ENCODE data around the gene CNOT1. TPM values are rescaled to one million over a fixed set of nuclear protein-coding genes. Genes with fewer than 3 reads are reported as not detected.

CNOT1 gene
- total and polyA plus RNA-seq, 2 experiments from 2014 or later: 50.8 to 113 TPM

GRCh38 chr16:58518083-58518979 lies 111.3 kb downstream of the CNOT1 start:
- H3K9me2 ChIP-seq (replicated peaks; ENCODE audit: insufficient read depth): no peaks in the 10 kb centered on the region
- no peak overlapping the region for H3K4me3 ChIP-seq
- DNase-seq (ENCODE audit: low spot score): no peak
- H2AFZ ChIP-seq: no peak overlapping the region
- 89% methylated on average over 8 of the region's 8 CpGs for WGBS (ENCODE audit: low lambda C conversion rate, missing lambda C conversion rate)
- H4K20me1 ChIP-seq (ENCODE audit: insufficient read depth, poor library complexity, severe bottlenecking): peaks cover 7% of the 10 kb centered on the region
- no peak overlapping the region for H3K27ac ChIP-seq
- peaks cover 16% of the 10 kb centered on the region for H3K36me3 ChIP-seq (replicated peaks; ENCODE audit: insufficient read depth, low read depth)
- no peaks in the 10 kb centered on the region for H3K9me3 ChIP-seq (ENCODE audit: low read depth)
- no peak overlapping the region for H3K4me2 ChIP-seq
- H3K4me1 ChIP-seq (ENCODE audit: insufficient read depth): peaks cover 21% of the 10 kb centered on the region
- peaks cover 7% of the 10 kb centered on the region for H3K79me2 ChIP-seq
- H3K27me3 ChIP-seq: no peaks in the 10 kb centered on the region
- no peak for TF ChIP-seq EZH2 (IDR thresholded peaks at IDR 0.05; ENCODE audit: borderline replicate concordance)
- TF ChIP-seq, protein P1, sequence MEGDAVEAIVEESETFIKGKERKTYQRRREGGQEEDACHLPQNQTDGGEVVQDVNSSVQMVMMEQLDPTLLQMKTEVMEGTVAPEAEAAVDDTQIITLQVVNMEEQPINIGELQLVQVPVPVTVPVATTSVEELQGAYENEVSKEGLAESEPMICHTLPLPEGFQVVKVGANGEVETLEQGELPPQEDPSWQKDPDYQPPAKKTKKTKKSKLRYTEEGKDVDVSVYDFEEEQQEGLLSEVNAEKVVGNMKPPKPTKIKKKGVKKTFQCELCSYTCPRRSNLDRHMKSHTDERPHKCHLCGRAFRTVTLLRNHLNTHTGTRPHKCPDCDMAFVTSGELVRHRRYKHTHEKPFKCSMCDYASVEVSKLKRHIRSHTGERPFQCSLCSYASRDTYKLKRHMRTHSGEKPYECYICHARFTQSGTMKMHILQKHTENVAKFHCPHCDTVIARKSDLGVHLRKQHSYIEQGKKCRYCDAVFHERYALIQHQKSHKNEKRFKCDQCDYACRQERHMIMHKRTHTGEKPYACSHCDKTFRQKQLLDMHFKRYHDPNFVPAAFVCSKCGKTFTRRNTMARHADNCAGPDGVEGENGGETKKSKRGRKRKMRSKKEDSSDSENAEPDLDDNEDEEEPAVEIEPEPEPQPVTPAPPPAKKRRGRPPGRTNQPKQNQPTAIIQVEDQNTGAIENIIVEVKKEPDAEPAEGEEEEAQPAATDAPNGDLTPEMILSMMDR (IDR thresholded peaks at IDR 0.05; ENCODE audit: poor library complexity): no peak
- TF ChIP-seq EZH2phosphoT487 (IDR thresholded peaks at IDR 0.05; ENCODE audit: low read depth, severe bottlenecking, unreplicated experiment): no peak

- H3K4me2 ChIP-seq: peak overlapping the region; percentile 93
Measured at GRCh38 chr16:58516768-58517107, 112.9 kb downstream of the CNOT1 start.

DNA sequence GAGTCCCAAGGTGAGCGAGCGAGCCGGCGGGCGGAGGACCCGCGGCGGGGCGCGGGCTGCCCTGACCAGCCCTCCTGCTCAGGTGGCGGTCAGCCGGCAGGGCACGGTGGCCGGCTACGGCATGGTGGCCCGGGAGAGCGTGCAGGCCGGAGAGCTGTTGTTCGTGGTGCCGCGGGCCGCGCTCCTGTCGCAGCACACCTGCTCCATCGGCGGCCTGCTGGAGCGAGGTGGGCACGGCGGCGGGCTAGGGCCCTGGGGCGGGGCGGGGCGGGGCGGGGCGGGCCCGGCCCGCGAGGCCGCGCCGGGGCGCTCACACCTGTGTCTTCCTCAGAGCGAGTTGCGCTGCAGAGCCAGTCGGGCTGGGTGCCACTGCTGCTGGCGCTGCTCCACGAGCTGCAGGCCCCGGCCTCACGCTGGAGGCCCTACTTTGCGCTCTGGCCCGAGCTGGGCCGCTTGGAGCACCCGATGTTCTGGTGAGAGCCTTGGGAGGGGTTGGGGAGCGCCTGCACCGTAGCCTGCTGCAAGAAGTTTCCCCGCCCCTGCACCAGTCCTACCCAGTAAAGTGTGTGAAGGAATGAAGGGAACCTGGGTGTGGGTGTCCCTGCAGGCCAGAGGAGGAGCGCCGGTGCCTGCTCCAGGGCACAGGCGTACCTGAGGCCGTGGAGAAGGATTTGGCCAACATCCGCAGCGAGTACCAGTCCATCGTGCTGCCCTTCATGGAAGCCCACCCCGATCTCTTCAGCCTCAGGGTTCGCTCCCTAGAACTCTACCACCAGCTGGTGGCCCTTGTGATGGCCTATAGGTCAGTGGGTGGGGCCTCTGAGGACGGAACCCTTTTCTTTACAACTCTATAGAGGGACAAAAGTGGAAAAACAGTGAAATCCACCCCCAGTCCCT lies 113.5 kb downstream of the CNOT1 start:
- peaks cover 21% of the 10 kb centered on the region for H3K4me1 ChIP-seq (ENCODE audit: insufficient read depth)
- WGBS (ENCODE audit: low lambda C conversion rate, missing lambda C conversion rate): 23% methylated on average over 48 of the region's 66 CpGs
- H3K4me3 ChIP-seq: peak overlapping the region; percentile 46
- no peaks in the 10 kb centered on the region for H3K27me3 ChIP-seq
- no peaks in the 10 kb centered on the region for H3K9me2 ChIP-seq (replicated peaks; ENCODE audit: insufficient read depth)
- no peaks in the 10 kb centered on the region for H3K9me3 ChIP-seq (ENCODE audit: low read depth)
- peaks cover 7% of the 10 kb centered on the region for H4K20me1 ChIP-seq (ENCODE audit: insufficient read depth, poor library complexity, severe bottlenecking)
- H3K27ac ChIP-seq: peak overlapping the region; percentile 81
- TF ChIP-seq, protein P1 (IDR thresholded peaks at IDR 0.05; ENCODE audit: poor library complexity): no peak
- no peak for TF ChIP-seq EZH2 (IDR thresholded peaks at IDR 0.05; ENCODE audit: borderline replicate concordance)
- TF ChIP-seq EZH2phosphoT487 (IDR thresholded peaks at IDR 0.05; ENCODE audit: low read depth, severe bottlenecking, unreplicated experiment): no peak
- peak; percentile 53 for DNase-seq (ENCODE audit: low spot score)
- H3K79me2 ChIP-seq: peaks cover 5% of the 10 kb centered on the region
- peaks cover 6% of the 10 kb centered on the region for H3K36me3 ChIP-seq (replicated peaks; ENCODE audit: insufficient read depth, low read depth)
- H3K4me2 ChIP-seq: peak overlapping the region; percentile 93
- H2AFZ ChIP-seq: peak overlapping the region; percentile 27

More at GRCh38 chr16:58516768-58517107, 112.9 kb downstream of the CNOT1 start:
- Histone ChIP-seq H3K27ac (no peak overlapping the region), H4K20me1 (ENCODE audit: insufficient read depth, poor library complexity, severe bottlenecking) (peaks cover 7% of the 10 kb centered on the region), H3K9me2 (replicated peaks; ENCODE audit: insufficient read depth) (no peaks in the 10 kb centered on the region), H3K36me3 (replicated peaks; ENCODE audit: insufficient read depth, low read depth) (peaks cover 10% of the 10 kb centered on the region), H3K27me3 (no peaks in the 10 kb centered on the region), H3K4me1 (ENCODE audit: insufficient read depth) (peaks cover 21% of the 10 kb centered on the region), H3K79me2 (peaks cover 5% of the 10 kb centered on the region), H3K9me3 (ENCODE audit: low read depth) (no peaks in the 10 kb centered on the region), H2AFZ (no peak overlapping the region), H3K4me3 (no peak overlapping the region)
- TF ChIP-seq EZH2phosphoT487 (IDR thresholded peaks at IDR 0.05; ENCODE audit: low read depth, severe bottlenecking, unreplicated experiment): no peak
- TF ChIP-seq, protein P1 (IDR thresholded peaks at IDR 0.05; ENCODE audit: poor library complexity): no peak
- no peak for TF ChIP-seq EZH2 (IDR thresholded peaks at IDR 0.05; ENCODE audit: borderline replicate concordance)
- 91% methylated on average over 4 of the region's 4 CpGs for WGBS (ENCODE audit: low lambda C conversion rate, missing lambda C conversion rate)
- DNase-seq (ENCODE audit: low spot score): no peak

Data from hepatocyte (in vitro differentiated cells).